ENCODE measurements around the gene USP3.

The USP3 gene, protein sequence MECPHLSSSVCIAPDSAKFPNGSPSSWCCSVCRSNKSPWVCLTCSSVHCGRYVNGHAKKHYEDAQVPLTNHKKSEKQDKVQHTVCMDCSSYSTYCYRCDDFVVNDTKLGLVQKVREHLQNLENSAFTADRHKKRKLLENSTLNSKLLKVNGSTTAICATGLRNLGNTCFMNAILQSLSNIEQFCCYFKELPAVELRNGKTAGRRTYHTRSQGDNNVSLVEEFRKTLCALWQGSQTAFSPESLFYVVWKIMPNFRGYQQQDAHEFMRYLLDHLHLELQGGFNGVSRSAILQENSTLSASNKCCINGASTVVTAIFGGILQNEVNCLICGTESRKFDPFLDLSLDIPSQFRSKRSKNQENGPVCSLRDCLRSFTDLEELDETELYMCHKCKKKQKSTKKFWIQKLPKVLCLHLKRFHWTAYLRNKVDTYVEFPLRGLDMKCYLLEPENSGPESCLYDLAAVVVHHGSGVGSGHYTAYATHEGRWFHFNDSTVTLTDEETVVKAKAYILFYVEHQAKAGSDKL
- total RNA-seq, result 183 to 199 (median 184) reads per million in 3 donors

DNA sequence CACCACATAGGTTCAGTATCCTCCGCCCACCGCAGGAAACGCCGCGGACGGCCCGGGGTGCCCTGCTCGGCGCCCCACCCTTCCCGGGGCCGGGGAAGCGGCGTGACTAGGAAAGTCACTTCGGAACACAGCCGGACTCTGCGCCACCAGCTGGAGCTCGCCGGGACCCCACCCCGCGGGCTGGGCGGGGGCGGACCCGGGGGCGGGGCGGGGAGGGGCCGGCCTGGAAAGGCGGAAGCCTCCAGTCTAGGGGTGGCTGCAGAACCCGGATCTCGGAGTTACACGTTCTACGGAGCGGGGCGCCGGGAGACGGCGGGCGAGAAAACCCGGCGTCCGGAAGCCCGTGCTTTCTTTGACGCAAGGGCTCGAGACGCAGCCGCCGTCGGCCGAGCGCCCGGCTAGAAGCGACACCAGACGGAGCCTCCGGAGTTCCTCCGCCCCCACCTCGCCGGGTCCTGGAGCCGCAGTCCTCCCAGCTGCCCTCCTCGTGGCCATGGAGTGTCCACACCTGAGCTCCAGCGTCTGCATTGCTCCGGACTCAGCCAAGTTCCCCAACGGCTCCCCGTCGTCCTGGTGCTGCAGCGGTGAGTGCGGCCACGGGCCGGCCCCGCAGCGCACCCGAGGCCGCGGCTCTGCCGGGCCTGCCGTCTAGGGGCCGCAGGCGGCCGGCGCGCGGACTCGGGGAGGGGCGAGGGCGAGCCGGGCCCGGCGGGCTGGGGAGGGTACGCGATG, at the start of gene USP3:
Gene USP3 (plus strand): TSS at position 347 of the 732 bp plus-strand sequence. CDS start 147 bp downstream, at position 494.
- Histone ChIP-seq H3K9me3 (ENCODE audit: control insufficient read depth, low read length) (no peaks in the 10 kb centered on the region), H3K27ac (ENCODE audit: insufficient read depth, low read length, poor library complexity, severe bottlenecking) (peak within 1 kb of the TSS; percentile 100), H3K4me1 (ENCODE audit: control insufficient read depth, insufficient read depth, low read length, poor library complexity, severe bottlenecking) (peaks cover 74% of the 10 kb centered on the region), H3K36me3 (ENCODE audit: control insufficient read depth, insufficient read depth, low read length) (no peaks in the 10 kb centered on the region), H3K27me3 (replicated peaks; ENCODE audit: control insufficient read depth, insufficient read depth, low read length, poor library complexity, severe bottlenecking) (no peaks in the 10 kb centered on the region), H3K4me3 (ENCODE audit: insufficient read depth, low read depth, low read length, poor library complexity, severe bottlenecking) (peak within 1 kb of the TSS; percentile 82)
- peak; percentile 89 to 90 (median 89) for DNase-seq

DNA sequence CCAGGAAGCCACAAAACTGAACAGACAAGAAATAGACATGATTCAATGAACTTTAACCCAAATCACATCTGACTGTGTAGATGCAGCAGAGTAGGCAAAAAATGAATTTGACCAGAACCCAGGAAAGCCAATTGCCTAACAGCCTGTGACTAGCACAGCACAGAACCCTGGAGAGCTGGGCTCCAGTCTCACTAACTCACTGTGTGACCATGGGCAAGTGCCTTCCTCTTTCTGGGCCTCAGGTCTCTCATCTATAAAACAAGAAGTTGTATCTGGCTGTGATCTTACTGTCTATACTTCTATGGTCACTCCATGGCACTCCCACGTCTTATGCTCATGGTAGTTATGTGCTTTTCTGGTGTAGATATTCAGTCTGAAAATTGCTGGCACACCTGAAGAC, 48.1 kb upstream of the USP3 start:
- Histone ChIP-seq H3K4me3 (ENCODE audit: insufficient read depth, low read depth, low read length, poor library complexity, severe bottlenecking) (no peak overlapping the region), H3K36me3 (ENCODE audit: control insufficient read depth, insufficient read depth, low read length) (no peaks in the 10 kb centered on the region), H3K4me1 (ENCODE audit: control insufficient read depth, insufficient read depth, low read length, poor library complexity, severe bottlenecking) (no peaks in the 10 kb centered on the region), H3K27ac (ENCODE audit: insufficient read depth, low read length, poor library complexity, severe bottlenecking) (no peak overlapping the region), H3K27me3 (replicated peaks; ENCODE audit: control insufficient read depth, insufficient read depth, low read length, poor library complexity, severe bottlenecking) (no peaks in the 10 kb centered on the region), H3K9me3 (ENCODE audit: control insufficient read depth, low read length) (no peaks in the 10 kb centered on the region)
- no peak for DNase-seq

DNA sequence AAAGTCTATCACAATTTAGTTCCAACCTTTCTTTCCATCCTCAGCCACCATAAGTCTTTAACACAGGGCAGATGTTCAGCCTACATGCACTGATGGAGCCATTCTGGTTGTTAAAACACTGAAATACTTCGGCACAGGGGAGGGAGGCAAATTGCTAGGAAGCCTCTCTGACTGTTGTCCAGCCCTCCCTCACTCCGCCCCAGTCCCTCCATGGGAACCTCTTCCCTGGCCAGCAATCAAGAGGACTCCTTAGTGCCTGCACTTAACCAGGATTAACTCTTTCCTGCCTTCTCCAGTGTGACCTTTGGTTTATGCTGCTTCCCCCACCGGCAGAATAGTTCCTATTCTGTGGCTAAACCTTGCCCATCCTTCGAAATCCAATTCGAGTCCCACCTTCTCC, 47.0 kb upstream of the USP3 start:
- H3K9me3 ChIP-seq (ENCODE audit: control insufficient read depth, low read length), result no peaks in the 10 kb centered on the region
- H3K36me3 ChIP-seq (ENCODE audit: control insufficient read depth, insufficient read depth, low read length), result no peaks in the 10 kb centered on the region
- no peak overlapping the region for H3K27ac ChIP-seq (ENCODE audit: insufficient read depth, low read length, poor library complexity, severe bottlenecking)
- no peaks in the 10 kb centered on the region for H3K27me3 ChIP-seq (replicated peaks; ENCODE audit: control insufficient read depth, insufficient read depth, low read length, poor library complexity, severe bottlenecking)
- H3K4me3 ChIP-seq (ENCODE audit: insufficient read depth, low read depth, low read length, poor library complexity, severe bottlenecking), result no peak overlapping the region
- DNase-seq, result no peak
- H3K4me1 ChIP-seq (ENCODE audit: control insufficient read depth, insufficient read depth, low read length, poor library complexity, severe bottlenecking), result no peaks in the 10 kb centered on the region

DNA sequence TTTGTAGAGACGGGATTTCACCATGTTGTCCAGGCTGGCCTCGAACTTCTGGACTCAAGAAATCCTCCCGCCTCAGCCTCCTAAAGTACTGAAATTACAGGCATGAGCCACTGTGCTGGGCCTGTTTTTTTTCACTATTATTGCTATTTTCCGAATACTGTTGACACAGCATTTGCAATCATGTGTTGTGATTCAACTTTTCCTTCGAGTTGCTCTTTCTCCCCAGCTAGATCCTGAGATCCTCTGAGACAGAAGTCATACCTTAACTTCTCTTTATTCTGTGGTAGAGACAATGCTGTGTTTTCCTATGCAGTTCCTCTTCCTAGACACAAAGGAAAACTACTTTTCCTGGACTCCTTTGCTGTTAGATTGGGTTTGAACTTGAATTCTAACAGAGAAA, 46.4 kb upstream of the USP3 start:
- Histone ChIP-seq H3K27me3 (replicated peaks; ENCODE audit: control insufficient read depth, insufficient read depth, low read length, poor library complexity, severe bottlenecking) (no peaks in the 10 kb centered on the region), H3K4me1 (ENCODE audit: control insufficient read depth, insufficient read depth, low read length, poor library complexity, severe bottlenecking) (no peaks in the 10 kb centered on the region), H3K36me3 (ENCODE audit: control insufficient read depth, insufficient read depth, low read length) (no peaks in the 10 kb centered on the region), H3K9me3 (ENCODE audit: control insufficient read depth, low read length) (no peaks in the 10 kb centered on the region), H3K4me3 (ENCODE audit: insufficient read depth, low read depth, low read length, poor library complexity, severe bottlenecking) (no peak overlapping the region), H3K27ac (ENCODE audit: insufficient read depth, low read length, poor library complexity, severe bottlenecking) (no peak overlapping the region)
- no peak for DNase-seq

DNA sequence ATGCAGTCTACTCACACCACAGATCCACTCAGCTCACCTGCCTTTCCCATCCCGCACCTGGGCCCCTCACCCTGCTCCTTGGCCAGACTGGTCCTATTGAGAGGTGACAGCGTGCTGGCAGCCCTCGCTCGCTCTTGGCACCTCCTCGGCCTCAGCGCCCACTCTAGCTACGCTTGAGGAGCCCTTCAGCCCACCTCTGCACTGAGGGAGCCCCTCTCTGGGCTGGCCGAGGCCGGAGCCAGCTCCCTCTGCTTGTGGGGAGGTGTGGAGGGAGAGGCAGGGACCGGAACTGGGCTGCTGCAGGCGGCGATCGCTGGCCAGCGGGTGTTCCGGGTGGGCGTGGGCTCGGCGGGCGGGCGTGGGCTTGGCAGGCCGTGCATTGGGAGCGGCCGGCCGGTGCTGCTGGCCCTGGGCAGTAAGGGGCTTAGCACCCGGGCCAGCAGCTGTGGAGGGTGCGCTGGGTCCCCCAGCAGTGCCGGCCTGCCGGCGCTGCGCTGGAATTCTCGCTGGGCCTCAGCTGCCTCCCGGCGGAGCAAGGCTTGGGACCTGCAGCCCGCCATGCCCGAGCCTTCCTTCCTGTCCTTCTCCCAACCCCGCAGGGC, 45.5 kb upstream of the USP3 start:
- Histone ChIP-seq H3K27me3 (replicated peaks; ENCODE audit: control insufficient read depth, insufficient read depth, low read length, poor library complexity, severe bottlenecking) (no peaks in the 10 kb centered on the region), H3K4me3 (ENCODE audit: insufficient read depth, low read depth, low read length, poor library complexity, severe bottlenecking) (no peak overlapping the region), H3K36me3 (ENCODE audit: control insufficient read depth, insufficient read depth, low read length) (no peaks in the 10 kb centered on the region), H3K27ac (ENCODE audit: insufficient read depth, low read length, poor library complexity, severe bottlenecking) (no peak overlapping the region), H3K9me3 (ENCODE audit: control insufficient read depth, low read length) (no peaks in the 10 kb centered on the region), H3K4me1 (ENCODE audit: control insufficient read depth, insufficient read depth, low read length, poor library complexity, severe bottlenecking) (no peaks in the 10 kb centered on the region)
- DNase-seq, result no peak

DNA sequence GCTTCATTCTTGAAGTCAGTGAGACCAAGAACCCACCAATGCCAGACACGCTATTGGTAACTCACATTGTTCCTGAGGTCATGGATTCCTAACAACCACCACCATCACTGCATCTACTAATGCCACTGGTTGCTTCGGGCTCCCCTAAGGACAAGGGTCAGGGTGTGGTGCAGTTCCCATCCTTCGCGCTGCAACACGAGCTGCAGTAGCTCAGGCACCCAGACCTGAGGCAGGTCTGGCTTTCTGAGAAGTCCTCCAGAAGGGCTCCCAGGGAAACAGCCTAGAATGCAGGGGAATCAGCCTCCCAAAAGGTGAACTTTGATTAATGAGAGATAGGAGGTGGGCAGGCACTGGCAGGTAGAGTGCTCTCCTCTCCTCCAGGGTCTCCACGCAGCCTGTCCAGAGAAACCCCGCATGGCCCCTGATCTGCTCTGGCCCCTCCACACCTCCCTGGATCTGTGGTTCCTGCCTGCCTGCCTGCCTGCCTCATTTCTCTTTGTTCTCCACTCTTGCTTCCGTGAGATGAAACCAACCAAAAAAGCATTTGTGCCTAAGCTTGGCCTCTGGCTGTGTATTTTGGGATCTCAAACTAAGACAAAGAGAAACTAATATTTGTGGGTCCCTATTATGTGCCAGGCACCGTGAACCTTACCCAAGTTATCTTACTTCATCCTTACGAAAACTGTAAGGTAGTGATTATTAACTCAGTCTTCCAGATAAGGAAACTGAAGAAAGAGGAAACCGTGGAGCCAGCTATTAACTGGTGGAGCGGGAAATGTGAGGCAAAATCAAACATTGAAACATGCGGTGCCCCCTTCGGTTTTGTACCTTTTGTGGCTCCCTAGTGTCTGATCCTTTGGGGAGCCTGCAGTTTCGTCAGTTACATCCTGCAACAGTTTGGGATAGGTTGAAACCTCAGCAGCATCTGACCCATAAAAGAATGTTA, 43.9 kb upstream of the USP3 start:
- no peaks in the 10 kb centered on the region for H3K27me3 ChIP-seq (replicated peaks; ENCODE audit: control insufficient read depth, insufficient read depth, low read length, poor library complexity, severe bottlenecking)
- H3K4me1 ChIP-seq (ENCODE audit: control insufficient read depth, insufficient read depth, low read length, poor library complexity, severe bottlenecking), result no peaks in the 10 kb centered on the region
- H3K36me3 ChIP-seq (ENCODE audit: control insufficient read depth, insufficient read depth, low read length), result no peaks in the 10 kb centered on the region
- H3K4me3 ChIP-seq (ENCODE audit: insufficient read depth, low read depth, low read length, poor library complexity, severe bottlenecking), result no peak overlapping the region
- no peak overlapping the region for H3K27ac ChIP-seq (ENCODE audit: insufficient read depth, low read length, poor library complexity, severe bottlenecking)
- no peak for DNase-seq
- no peaks in the 10 kb centered on the region for H3K9me3 ChIP-seq (ENCODE audit: control insufficient read depth, low read length)

DNA sequence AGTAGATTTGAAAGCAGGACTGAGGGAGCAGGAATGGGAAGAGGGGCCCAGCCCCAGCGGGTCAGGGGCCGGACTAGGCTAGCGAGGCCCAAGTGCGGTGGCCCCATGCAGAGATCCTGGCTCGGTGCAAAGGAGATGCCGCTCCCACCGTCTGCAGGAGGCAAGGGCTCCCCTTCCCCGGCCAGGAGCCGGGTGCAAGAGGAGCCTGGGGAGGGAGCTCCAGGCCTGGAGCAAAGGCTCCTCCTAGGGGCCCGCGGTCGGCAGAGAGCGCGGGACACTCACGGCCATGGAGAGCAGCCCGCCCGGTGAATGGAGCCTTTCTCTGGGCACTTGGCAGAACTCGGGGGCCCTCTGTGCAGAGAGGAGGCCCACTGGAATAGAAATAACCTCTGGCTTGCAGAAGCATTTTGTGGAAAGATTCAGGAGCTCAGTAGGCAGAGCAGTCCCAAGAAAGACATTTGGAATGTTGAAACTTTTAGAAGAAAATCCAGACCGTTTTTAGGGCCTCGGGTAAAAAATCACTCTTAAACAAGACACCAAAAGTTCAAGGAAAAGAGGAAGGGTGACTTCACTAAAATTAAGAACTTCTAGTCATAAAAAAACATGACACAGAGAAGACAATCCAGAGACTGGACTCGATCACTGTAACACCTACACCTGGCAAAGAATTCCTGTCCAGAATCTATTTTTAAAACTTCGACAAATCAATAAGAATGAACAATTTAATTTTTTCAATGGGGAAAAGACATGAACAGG, 43.0 kb upstream of the USP3 start:
- DNase-seq, result no peak
- no peak overlapping the region for H3K27ac ChIP-seq (ENCODE audit: insufficient read depth, low read length, poor library complexity, severe bottlenecking)
- H3K4me3 ChIP-seq (ENCODE audit: insufficient read depth, low read depth, low read length, poor library complexity, severe bottlenecking), result no peak overlapping the region
- H3K9me3 ChIP-seq (ENCODE audit: control insufficient read depth, low read length), result no peaks in the 10 kb centered on the region
- H3K27me3 ChIP-seq (replicated peaks; ENCODE audit: control insufficient read depth, insufficient read depth, low read length, poor library complexity, severe bottlenecking), result no peaks in the 10 kb centered on the region
- H3K36me3 ChIP-seq (ENCODE audit: control insufficient read depth, insufficient read depth, low read length), result no peaks in the 10 kb centered on the region
- peaks cover 2% of the 10 kb centered on the region for H3K4me1 ChIP-seq (ENCODE audit: control insufficient read depth, insufficient read depth, low read length, poor library complexity, severe bottlenecking)

DNA sequence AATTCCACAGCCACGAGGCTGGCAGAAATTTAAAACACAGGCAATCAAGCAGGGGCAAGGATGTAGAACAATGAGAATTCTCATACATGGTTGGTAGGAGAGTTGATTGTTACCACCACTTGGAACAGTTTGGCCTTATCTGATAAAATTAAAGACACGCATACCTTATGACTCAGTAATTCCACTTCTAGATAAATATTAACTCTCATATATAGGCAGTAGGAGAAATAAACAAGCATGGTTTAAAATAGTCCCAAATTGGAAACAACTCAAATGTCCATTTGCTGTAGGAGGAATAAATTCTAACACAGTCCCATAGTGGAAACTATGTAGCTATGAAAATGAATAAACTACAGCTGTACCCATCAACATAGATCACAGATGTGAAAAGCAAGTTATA, 42.3 kb upstream of the USP3 start:
- H3K9me3 ChIP-seq (ENCODE audit: control insufficient read depth, low read length), result no peaks in the 10 kb centered on the region
- no peak overlapping the region for H3K4me3 ChIP-seq (ENCODE audit: insufficient read depth, low read depth, low read length, poor library complexity, severe bottlenecking)
- no peaks in the 10 kb centered on the region for H3K36me3 ChIP-seq (ENCODE audit: control insufficient read depth, insufficient read depth, low read length)
- peaks cover 9% of the 10 kb centered on the region for H3K4me1 ChIP-seq (ENCODE audit: control insufficient read depth, insufficient read depth, low read length, poor library complexity, severe bottlenecking)
- no peaks in the 10 kb centered on the region for H3K27me3 ChIP-seq (replicated peaks; ENCODE audit: control insufficient read depth, insufficient read depth, low read length, poor library complexity, severe bottlenecking)
- H3K27ac ChIP-seq (ENCODE audit: insufficient read depth, low read length, poor library complexity, severe bottlenecking), result no peak overlapping the region
- no peak for DNase-seq

DNA sequence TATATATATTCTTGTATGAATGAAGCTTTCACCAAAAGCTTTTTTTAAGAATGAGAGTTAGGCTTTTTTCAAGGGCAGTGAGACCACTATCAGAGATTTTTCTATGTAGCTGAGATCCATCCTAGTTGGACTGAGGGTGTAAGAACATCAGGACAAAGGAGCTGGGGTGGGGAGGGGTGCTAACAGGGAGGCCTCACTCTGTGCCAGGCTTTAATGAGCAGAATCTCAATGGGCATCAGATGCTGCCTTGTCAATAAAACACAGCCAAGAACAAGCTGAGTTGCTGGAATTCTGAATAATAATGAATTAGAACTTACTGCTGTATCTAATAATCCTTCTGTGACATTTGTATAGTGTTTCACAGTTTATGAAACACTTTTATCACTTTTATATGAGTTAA, 41.4 kb upstream of the USP3 start:
- H3K4me3 ChIP-seq (ENCODE audit: insufficient read depth, low read depth, low read length, poor library complexity, severe bottlenecking), result no peak overlapping the region

More for the DNA sequence above, 41.4 kb upstream of the USP3 start:
- H3K9me3 ChIP-seq (ENCODE audit: control insufficient read depth, low read length), result no peaks in the 10 kb centered on the region
- no peaks in the 10 kb centered on the region for H3K27me3 ChIP-seq (replicated peaks; ENCODE audit: control insufficient read depth, insufficient read depth, low read length, poor library complexity, severe bottlenecking)
- peaks cover 10% of the 10 kb centered on the region for H3K4me1 ChIP-seq (ENCODE audit: control insufficient read depth, insufficient read depth, low read length, poor library complexity, severe bottlenecking)
- no peak for DNase-seq
- no peak overlapping the region for H3K27ac ChIP-seq (ENCODE audit: insufficient read depth, low read length, poor library complexity, severe bottlenecking)
- H3K36me3 ChIP-seq (ENCODE audit: control insufficient read depth, insufficient read depth, low read length), result no peaks in the 10 kb centered on the region
